Brain microvascular endothelial cell (primary cell): ENCODE results near the gene POLR2L.

ENCODE experiments used
- DNase-seq: peaks from one replicate; pipeline ENCODE4 v3.0.0-alpha.2; 2020
- H3K27ac ChIP-seq: fragments of 250-450 bp; sonication (Bioruptor Pico); 2 replicates; pipeline ENCODE4 v1.5.1; 2020; ENCODE audit warnings: mild to moderate bottlenecking, moderate library complexity
- H3K27me3 ChIP-seq: fragments of 250-450 bp; sonication (Bioruptor Pico); replicated peaks from 2 replicates; pipeline ENCODE4 v1.5.1; 2020; ENCODE audit warnings: mild to moderate bottlenecking
- H3K36me3 ChIP-seq: fragments of 250-450 bp; sonication (Bioruptor Pico); replicated peaks from 2 replicates; pipeline ENCODE4 v1.5.1; 2020; ENCODE audit warnings: mild to moderate bottlenecking
- H3K4me3 ChIP-seq: 2 replicates; pipeline ENCODE4 v1.5.1; 2011; ENCODE audit warnings: low read depth, mild to moderate bottlenecking, control low read depth, low read length, moderate library complexity
- in situ Hi-C: cut with HindIII; loops from 2 replicates; pipeline ENCODE4 v1.10.0; 2017; ENCODE audit warnings: low sequenced_read_pairs, low pct_ligation_motif_present
- TF ChIP-seq, protein P1 (sequence below): IDR thresholded peaks from 2 replicates; pipeline ENCODE4 v1.5.1; 2011; ENCODE audit warnings: low read depth, mild to moderate bottlenecking, moderate library complexity, low read length, control low read depth, inconsistent platforms; ENCODE audit errors: missing control alignments

The POLR2L gene

DNA sequence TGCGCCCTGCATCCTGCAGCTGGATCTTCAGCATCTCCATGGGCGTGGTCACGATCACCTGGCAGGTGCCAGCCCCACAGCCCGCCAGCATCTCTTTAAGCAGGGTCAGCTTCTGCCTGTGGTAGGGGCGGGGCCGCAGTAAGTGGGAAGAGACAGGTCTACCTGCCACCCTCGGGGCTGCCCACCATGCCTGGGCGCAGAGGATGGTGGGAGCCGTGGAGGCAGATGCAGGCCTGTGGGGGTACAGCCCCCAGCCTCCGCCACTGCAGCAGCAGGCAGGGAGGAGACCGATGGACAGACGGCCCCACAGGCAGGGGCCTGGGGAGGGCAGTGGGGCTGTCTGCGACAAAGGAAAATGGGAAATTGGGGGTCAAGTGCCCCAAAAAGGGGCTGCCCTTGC is 49.5 kb downstream of the POLR2L start:
- Histone ChIP-seq H3K4me3 (no peak overlapping the region), H3K27ac (no peak overlapping the region), H3K27me3 (no peaks in the 10 kb centered on the region), H3K36me3 (peaks cover 17% of the 10 kb centered on the region)
- DNase-seq, result no peak
- TF ChIP-seq, protein P1, sequence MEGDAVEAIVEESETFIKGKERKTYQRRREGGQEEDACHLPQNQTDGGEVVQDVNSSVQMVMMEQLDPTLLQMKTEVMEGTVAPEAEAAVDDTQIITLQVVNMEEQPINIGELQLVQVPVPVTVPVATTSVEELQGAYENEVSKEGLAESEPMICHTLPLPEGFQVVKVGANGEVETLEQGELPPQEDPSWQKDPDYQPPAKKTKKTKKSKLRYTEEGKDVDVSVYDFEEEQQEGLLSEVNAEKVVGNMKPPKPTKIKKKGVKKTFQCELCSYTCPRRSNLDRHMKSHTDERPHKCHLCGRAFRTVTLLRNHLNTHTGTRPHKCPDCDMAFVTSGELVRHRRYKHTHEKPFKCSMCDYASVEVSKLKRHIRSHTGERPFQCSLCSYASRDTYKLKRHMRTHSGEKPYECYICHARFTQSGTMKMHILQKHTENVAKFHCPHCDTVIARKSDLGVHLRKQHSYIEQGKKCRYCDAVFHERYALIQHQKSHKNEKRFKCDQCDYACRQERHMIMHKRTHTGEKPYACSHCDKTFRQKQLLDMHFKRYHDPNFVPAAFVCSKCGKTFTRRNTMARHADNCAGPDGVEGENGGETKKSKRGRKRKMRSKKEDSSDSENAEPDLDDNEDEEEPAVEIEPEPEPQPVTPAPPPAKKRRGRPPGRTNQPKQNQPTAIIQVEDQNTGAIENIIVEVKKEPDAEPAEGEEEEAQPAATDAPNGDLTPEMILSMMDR, result no peak
- in situ Hi-C loops, result no loop called here

DNA sequence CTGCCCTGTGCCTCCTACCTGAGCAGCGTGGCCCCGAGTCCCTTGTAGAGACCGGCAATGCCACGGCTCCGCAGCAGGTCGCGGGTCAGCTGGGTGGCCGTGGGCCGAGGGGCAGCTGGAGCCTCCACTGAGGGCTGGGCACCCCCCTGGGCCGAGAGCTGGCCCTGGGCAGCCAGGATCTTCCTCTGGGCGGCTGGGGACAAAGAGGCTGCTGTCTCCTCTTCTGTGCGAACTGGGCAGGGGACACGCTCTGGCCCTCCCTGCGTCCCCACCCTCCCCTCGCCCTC is 49.9 kb downstream of the POLR2L start:
- H3K36me3 ChIP-seq, result peaks cover 17% of the 10 kb centered on the region
- in situ Hi-C loops, result no loop called here
- H3K27ac ChIP-seq, result no peak overlapping the region
- no peaks in the 10 kb centered on the region for H3K27me3 ChIP-seq
- TF ChIP-seq, protein P1, result no peak
- no peak overlapping the region for H3K4me3 ChIP-seq
- DNase-seq, result no peak

DNA sequence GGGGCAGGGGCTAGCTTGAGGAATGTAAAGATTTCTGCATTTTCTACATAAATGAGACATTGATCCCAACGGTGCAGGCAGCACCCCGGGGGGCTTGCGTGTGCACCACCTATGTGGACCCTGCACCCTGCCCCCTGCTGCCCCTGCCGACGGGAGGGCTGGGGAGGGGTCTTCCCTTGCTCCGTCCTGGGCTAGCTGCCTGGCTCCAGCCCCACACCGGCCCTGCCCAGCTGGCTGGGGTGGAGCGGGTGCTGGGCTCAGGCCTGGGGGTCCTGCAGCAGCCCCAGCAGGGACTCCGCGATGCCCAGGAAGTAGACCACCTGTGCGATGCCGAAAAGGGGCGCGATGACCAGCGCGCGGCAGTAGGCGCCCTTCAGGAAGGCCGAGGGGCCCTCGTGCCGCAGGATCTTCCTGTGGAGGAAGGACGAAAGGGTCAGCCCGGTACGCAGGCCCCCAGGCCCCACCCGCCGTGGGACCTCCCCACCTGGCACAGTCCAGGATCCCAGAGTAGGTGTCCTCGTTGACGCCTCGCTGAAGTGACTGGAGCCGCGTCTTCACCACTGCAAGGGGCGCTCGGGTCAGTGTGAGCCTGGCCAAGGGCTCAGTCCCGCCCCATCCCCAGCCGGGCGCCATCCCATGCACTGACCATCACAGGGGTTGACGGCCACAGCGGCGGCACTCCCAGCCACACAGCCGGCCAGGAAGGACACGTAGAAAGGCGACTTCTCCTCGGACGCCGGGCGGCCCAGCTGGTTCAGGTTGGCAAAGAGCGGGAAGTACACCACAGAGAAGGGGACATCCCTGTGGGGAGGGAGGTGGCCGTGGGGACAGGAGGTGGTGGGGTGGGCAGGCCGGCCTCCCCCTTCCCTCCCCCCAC is 50.4 kb downstream of the POLR2L start:
- Histone ChIP-seq H3K36me3 (peaks cover 17% of the 10 kb centered on the region), H3K4me3 (no peak overlapping the region), H3K27me3 (no peaks in the 10 kb centered on the region), H3K27ac (no peak overlapping the region)
- in situ Hi-C loops, result no loop called here
- TF ChIP-seq, protein P1, result no peak
- no peak for DNase-seq

DNA sequence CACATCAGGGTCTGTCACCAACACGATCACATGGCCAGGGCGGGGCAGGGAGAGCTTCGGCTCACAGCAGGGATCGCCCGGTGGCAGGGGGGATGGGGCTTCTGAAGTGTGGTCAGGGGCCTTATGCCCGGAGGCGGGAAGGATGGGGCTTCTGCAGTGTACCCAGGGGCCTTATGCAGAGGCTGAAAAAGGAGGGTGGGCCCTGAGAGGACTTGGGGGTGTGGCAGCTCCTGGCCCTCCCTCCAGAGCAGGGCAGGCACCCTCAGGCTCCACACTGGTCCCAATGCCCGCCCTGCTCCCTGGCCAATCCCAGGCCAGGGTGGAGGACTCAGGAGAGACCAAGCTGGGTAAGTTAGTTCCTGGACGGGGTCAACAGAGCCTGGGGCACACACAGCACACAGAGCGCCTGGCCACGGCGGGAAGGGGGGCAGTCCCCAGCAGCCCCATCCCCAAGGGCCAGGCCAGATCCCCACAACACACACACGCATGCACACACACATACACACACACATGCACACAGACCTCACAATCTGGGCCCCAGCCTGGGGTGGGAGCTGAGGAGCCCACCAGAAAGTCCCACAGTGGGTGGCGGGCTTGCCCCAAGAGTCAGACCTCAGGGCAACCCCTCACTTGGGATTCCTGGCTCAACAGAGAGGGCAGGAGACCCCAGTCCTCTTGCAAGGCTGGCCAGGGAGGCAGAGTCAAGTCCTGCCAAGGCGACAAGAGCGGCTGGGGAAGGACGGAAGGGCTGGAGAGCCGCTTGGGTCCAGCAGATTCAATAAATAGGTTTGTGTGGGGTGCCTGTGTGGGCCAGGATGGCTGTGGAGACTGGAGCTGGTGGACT is 51.4 kb downstream of the POLR2L start:
- in situ Hi-C loops, result no loop called here
- TF ChIP-seq, protein P1, result no peak
- H3K36me3 ChIP-seq, result peaks cover 17% of the 10 kb centered on the region
- H3K27me3 ChIP-seq, result no peaks in the 10 kb centered on the region
- H3K4me3 ChIP-seq, result no peak overlapping the region
- H3K27ac ChIP-seq, result no peak overlapping the region
- no peak for DNase-seq

DNA sequence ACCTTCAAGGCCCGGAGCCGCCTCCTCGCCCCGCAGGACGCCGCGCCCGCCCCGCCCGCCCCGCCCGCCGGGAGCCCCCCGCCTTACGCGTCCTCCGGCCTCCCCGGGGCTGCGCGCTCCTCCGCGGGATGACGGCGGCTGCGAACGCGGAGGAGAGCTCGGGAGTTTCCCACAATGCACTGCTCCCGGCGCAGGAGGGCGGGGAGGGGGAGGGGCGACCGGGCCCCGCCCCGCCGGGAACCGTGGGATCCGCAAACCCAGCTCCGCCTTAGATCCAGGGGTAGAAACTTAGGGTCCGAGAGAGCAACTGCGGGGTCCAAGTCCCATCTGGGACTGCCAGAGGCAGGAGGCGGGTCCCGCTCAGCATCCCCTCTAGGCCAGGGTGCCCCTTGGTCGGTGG is 52.4 kb downstream of the POLR2L start, which contains the start of gene CEND1:
TSS of gene CEND1 (minus strand) at position 148 of the 400 bp plus-strand sequence. CDS start 1,514 bp downstream, outside the sequence.
- TF ChIP-seq, protein P1, result no peak
- H3K27ac ChIP-seq, result no peak within 1 kb of the TSS
- H3K4me3 ChIP-seq, result peak within 1 kb of the TSS; percentile 9
- DNase-seq, result no peak
- no peaks in the 10 kb centered on the region for H3K27me3 ChIP-seq
- peaks cover 17% of the 10 kb centered on the region for H3K36me3 ChIP-seq
- in situ Hi-C loops, result no loop called here
